Lower leg skin (tissue), 4 donors: ENCODE measurements around the gene B4GALNT3. TPM values are rescaled to one million over a fixed set of nuclear protein-coding genes. Genes with fewer than 3 reads are reported as not detected.
A peak's percentile ranks its signal among the peaks of the same experiment; 100 is the strongest.
"Not testable (repeated sequence)": the region's sequence is repeated elsewhere in the genome, so short reads cannot be mapped to it uniquely, and the experiment has no call there.

Experiments used
- DNase-seq, 2 donors: peaks; one replicate each; pipeline ENCODE4 v3.0.0-alpha.2; 2019; ENCODE audit warnings: low spot score in 2 of 2
- H3K4me3 ChIP-seq: fragments of 200-600 bp; sonication (generic); 2 replicates; pipeline ENCODE4 v1.5.1; 2017; ENCODE audit warnings: mild to moderate bottlenecking, low read depth; ENCODE audit not compliant: poor library complexity, severe bottlenecking
- CTCF ChIP-seq, 3 donors: fragments of 450-650 bp; IDR thresholded peaks; one replicate each; pipeline ENCODE4 v1.5.1; 2016; ENCODE audit warnings: antibody characterized with exemption in 3 of 3, mild to moderate bottlenecking in 3 of 3, moderate library complexity in 2 of 3
- POLR2A ChIP-seq, 2 donors: fragments of 450-650 bp; IDR thresholded peaks; one replicate each; pipeline ENCODE4 v1.6.1; 2016 to 2017; ENCODE audit warnings: antibody characterized with exemption in 2 of 2, mild to moderate bottlenecking in 1 of 2, moderate library complexity in 1 of 2
- WGBS, 2 donors: methylation state at CpG; one replicate each; pipeline ENCODE4 v1.1.5; 2018; 5-methylcytosine and 5-hydroxymethylcytosine counted together
- intact Hi-C: fragments of 100-400 bp; cut with DNase I; formaldehyde crosslinking; loops from one replicate; pipeline ENCODE4 v1.15.0; 2023; ENCODE audit warnings: low total_unique reads
- total RNA-seq, 4 donors: library from RNA; depleted of rRNA; stranded (reverse); fragments of >200 nt; gene quantifications; one replicate each; pipeline ENCODE4 v1.1.0, GENCODE V29; 2016

Gene B4GALNT3
- total RNA-seq, 4 donors from 2014 or later: 35.8 to 65.4 (median 47.6) TPM

- intact Hi-C loops: loop anchor here (5.0 kb wide), 1 partner anchor 178 kb away; the partner anchor contains the start of gene WNK1
- WGBS, 2 donors: 36 to 44% methylated on average over 3 of the region's 3 CpGs
- TF ChIP-seq POLR2A (IDR thresholded peaks at IDR 0.05): no peak
- TF ChIP-seq CTCF (IDR thresholded peaks at IDR 0.05): no peak
- peak in 1 of 2 donors; percentile 46 for DNase-seq
- H3K4me3 ChIP-seq: no peak overlapping the region
These were observed 114.9 kb downstream of the B4GALNT3 start for GRCh38 chr12:574475-575128.

GRCh38 chr12:575129-575502 lies 115.4 kb downstream of the B4GALNT3 start:
- DNase-seq: peak in 1 of 2 donors; percentile 86
- 51 to 65% methylated on average over 7 of the region's 7 CpGs for WGBS, 2 donors
- intact Hi-C loops: no loop called here
- TF ChIP-seq CTCF (IDR thresholded peaks at IDR 0.05): no peak
- TF ChIP-seq POLR2A (IDR thresholded peaks at IDR 0.05): no peak
- H3K4me3 ChIP-seq: no peak overlapping the region

GRCh38 chr12:575948-576614 lies 116.3 kb downstream of the B4GALNT3 start:
- no peak overlapping the region for H3K4me3 ChIP-seq
- WGBS, 2 donors: 7 to 8% methylated on average over 36 to 38 of the region's 39 CpGs
- no peak for TF ChIP-seq POLR2A (IDR thresholded peaks at IDR 0.05)
- TF ChIP-seq CTCF (IDR thresholded peaks at IDR 0.05): peak in 1 of 3 donors; percentile 90
- DNase-seq: peak in 1 of 2 donors; percentile 95
- intact Hi-C loops: no loop called here

- DNase-seq: peak in 1 of 2 donors; percentile 73
- intact Hi-C loops: no loop called here
- no peak overlapping the region for H3K4me3 ChIP-seq
- 89 to 93% methylated on average over 14 of the region's 14 CpGs for WGBS, 2 donors
- TF ChIP-seq POLR2A (IDR thresholded peaks at IDR 0.05) (no peak), CTCF (IDR thresholded peaks at IDR 0.05) (no peak)
These were observed 116.9 kb downstream of the B4GALNT3 start for GRCh38 chr12:576615-577110.

GRCh38 chr12:577994-578747 lies 118.4 kb downstream of the B4GALNT3 start:
- H3K4me3 ChIP-seq, intact Hi-C loops: not testable (repeated sequence)
- 73 to 87% methylated on average over 19 of the region's 19 CpGs for WGBS, 2 donors
- peak in 1 of 2 donors; percentile 66 for DNase-seq
